A673 (cell line): ENCODE measurements around the gene NECTIN1. TPM values are rescaled to one million over a fixed set of nuclear protein-coding genes. Genes with fewer than 3 reads are reported as not detected.

Experiments
- BruUV-seq: library from RNA; stranded (reverse); fragments of 400-500 nt; replicated peaks from 2 replicates; lab custom pipeline; 2021; lab: Mats Ljungman, UMichigan
- CTCF ChIA-PET: fragments of 300-600 bp; sonication (Branson Sonifier 250); formaldehyde crosslinking; loops from one replicate; lab custom pipeline; 2022; ENCODE audit warnings: antibody characterized with exemption; lab: Charles Lee
- POLR2A ChIA-PET: fragments of 300-600 bp; sonication (Branson Sonifier 250); formaldehyde crosslinking; loops from one replicate; lab custom pipeline; 2022; ENCODE audit warnings: antibody characterized with exemption; ENCODE audit not compliant: low non-redundant PET; lab: Charles Lee
- DNase-seq: peaks from one replicate; pipeline ENCODE4 v3.0.0-alpha.2; 2015; ENCODE audit warnings: low spot score
- H3K27ac ChIP-seq: fragments of 200-600 bp; sonication (generic); 2 replicates; pipeline ENCODE4 v1.5.1; 2016; ENCODE audit warnings: mixed run types, low read depth, mild to moderate bottlenecking, mixed read lengths, antibody characterized with exemption, low read length; ENCODE audit not compliant: poor library complexity, severe bottlenecking
- H3K27me3 ChIP-seq: fragments of 200-600 bp; sonication (generic); replicated peaks from 2 replicates; pipeline ENCODE4 v1.6.1; 2017; ENCODE audit warnings: mixed run types, low read depth, mild to moderate bottlenecking, mixed read lengths, antibody characterized with exemption, low read length; ENCODE audit not compliant: insufficient read depth, poor library complexity
- H3K36me3 ChIP-seq: fragments of 200-600 bp; sonication (generic); 2 replicates; pipeline ENCODE4 v1.6.1; 2016; ENCODE audit warnings: mixed run types, mild to moderate bottlenecking, mixed read lengths, antibody characterized with exemption, low read length; ENCODE audit not compliant: insufficient read depth, poor library complexity, severe bottlenecking
- H3K4me1 ChIP-seq: fragments of 200-600 bp; sonication (generic); 2 replicates; pipeline ENCODE4 v1.6.1; 2017; ENCODE audit warnings: mixed run types, mild to moderate bottlenecking, mixed read lengths, antibody characterized with exemption, low read length; ENCODE audit not compliant: insufficient read depth, poor library complexity, severe bottlenecking
- H3K4me3 ChIP-seq: fragments of 200-600 bp; sonication (generic); 2 replicates; pipeline ENCODE4 v1.5.1; 2016; ENCODE audit warnings: low read depth, mixed run types, mild to moderate bottlenecking, mixed read lengths, low read length; ENCODE audit not compliant: poor library complexity, severe bottlenecking
- H3K9me3 ChIP-seq: fragments of 200-600 bp; sonication (generic); 2 replicates; pipeline ENCODE4 v1.6.1; 2016; ENCODE audit warnings: mixed run types, low read depth, mild to moderate bottlenecking, mixed read lengths, antibody characterized with exemption, low read length; ENCODE audit not compliant: poor library complexity, severe bottlenecking
- CTCF ChIP-seq: fragments of 300-800, 200-600 bp; sonication (generic); conservative IDR thresholded peaks from 2 replicates; pipeline ENCODE4 v1.5.1; 2017; ENCODE audit warnings: low read depth, mild to moderate bottlenecking, antibody characterized with exemption, low read length, moderate library complexity, mixed read lengths
- EZH2 ChIP-seq: fragments of 200-600 bp; sonication (generic); IDR thresholded peaks from 2 replicates; pipeline ENCODE4 v1.6.1; 2017; ENCODE audit warnings: borderline replicate concordance, low read depth, mild to moderate bottlenecking, mixed read lengths, antibody characterized with exemption, low read length; ENCODE audit not compliant: poor library complexity, severe bottlenecking
- intact Hi-C: fragments of 100-400 bp; cut with micrococcal nuclease; formaldehyde crosslinking; loops from one replicate; pipeline ENCODE4 v1.10.0; 2022; ENCODE audit not compliant: unreplicated experiment
- total RNA-seq: library from RNA; stranded (reverse); gene quantifications from 2 replicates; pipeline ENCODE4 v1.2.3, GENCODE V29; 2021

The NECTIN1 gene
- total RNA-seq, 1 experiment from 2014 or later = 10.1 TPM

- POLR2A ChIA-PET = no interaction called here
- intact Hi-C loops = no loop called here
These were observed 52.5 kb downstream of the NECTIN1 start for GRCh38 chr11:119676461-119677020.

DNA sequence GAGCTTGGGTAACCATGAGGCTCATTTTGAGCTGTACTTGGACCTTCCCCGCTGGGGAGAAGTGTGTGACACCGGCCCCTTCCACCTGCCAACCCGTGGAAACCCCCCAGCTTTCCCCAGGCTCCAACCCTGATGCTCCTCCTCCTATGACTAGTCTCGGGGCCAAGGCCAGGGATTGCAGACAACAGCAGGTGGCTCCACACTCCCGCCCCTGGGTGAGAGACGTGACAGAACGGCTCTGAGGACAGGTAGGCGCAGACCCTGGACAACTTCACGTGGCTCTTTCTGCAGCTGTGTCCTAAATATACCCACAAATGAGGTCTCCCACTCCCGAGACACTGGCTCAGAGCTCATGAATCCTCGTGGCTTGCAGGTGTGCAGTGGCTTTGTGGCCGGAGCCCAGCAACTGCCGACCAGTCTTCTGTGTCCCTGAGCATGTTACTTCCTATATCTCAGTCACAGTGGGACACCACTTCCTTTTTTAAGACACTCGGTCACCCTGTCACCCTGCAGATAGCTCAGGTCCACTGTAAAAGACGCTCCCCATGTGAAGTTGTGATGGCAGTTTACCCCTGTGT is 55.2 kb downstream of the NECTIN1 start:
- ChIA-PET POLR2A (no interaction called here), CTCF (no interaction called here)
- H3K27me3 ChIP-seq = no peaks in the 10 kb centered on the region
- no peak for DNase-seq
- H3K36me3 ChIP-seq = no peaks in the 10 kb centered on the region
- no peaks in the 10 kb centered on the region for H3K9me3 ChIP-seq
- BruUV-seq = no TSS peak
- no peak for TF ChIP-seq EZH2
- H3K4me1 ChIP-seq = peaks cover 3% of the 10 kb centered on the region
- intact Hi-C loops = no loop called here
- H3K4me3 ChIP-seq = no peak overlapping the region
- H3K27ac ChIP-seq = no peak overlapping the region

More at GRCh38 chr11:119676461-119677020, 52.5 kb downstream of the NECTIN1 start:
- Histone ChIP-seq H3K27me3 (no peaks in the 10 kb centered on the region), H3K4me1 (no peaks in the 10 kb centered on the region), H3K4me3 (no peak overlapping the region), H3K9me3 (no peaks in the 10 kb centered on the region), H3K27ac (no peak overlapping the region), H3K36me3 (no peaks in the 10 kb centered on the region)
- BruUV-seq = no TSS peak
- CTCF ChIA-PET = no interaction called here
- TF ChIP-seq CTCF = no peak
- no peak for TF ChIP-seq EZH2
- no peak for DNase-seq

DNA sequence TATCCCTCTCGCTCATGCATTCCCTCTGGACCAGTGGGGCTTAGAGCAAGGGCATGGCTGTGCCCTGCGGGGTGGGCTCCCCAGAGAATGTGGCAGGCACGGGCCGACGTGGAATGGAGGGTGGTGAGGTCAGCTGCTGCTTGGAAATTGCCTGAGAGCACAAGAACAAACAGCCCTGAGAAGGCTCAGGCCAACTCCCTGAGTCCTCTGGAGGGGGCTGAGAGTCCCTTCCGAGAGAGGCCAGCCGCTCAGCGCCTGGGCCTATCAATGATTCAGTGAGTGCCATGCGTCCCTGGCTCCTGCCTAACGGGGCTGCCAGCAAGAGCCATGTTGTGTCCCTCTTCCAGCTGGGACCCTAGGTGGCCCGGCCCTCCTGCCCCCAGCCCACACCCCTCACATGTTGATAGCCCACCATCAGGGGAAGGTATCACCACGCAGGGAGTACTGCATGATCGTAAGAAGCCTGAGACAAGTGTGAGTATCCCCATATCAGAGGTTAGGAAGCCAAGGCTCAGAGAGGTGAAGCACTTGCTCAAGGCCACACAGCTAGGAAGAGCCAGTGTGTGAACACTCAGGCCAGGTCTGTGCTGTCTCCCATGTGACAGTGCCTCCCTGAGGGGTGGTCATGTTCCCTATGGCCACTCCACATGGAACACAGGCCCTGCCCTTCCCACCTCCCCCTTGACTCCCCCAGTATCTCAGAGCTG is 55.8 kb downstream of the NECTIN1 start:
- DNase-seq = no peak
- ChIA-PET CTCF (no interaction called here), POLR2A (no interaction called here)
- no peaks in the 10 kb centered on the region for H3K9me3 ChIP-seq
- no peaks in the 10 kb centered on the region for H3K36me3 ChIP-seq
- peaks cover 3% of the 10 kb centered on the region for H3K4me1 ChIP-seq
- H3K27ac ChIP-seq = no peak overlapping the region
- TF ChIP-seq CTCF (no peak), EZH2 (no peak)
- intact Hi-C loops = no loop called here
- H3K27me3 ChIP-seq = no peaks in the 10 kb centered on the region
- BruUV-seq = no TSS peak
- H3K4me3 ChIP-seq = no peak overlapping the region
